GM12878 (cell line): Measurements from ENCODE around the gene CFAP141.

Experiments used
- CBX5 ChIP-seq: sonication (generic); IDR thresholded peaks from 2 replicates; pipeline ENCODE4 v1.6.1; 2016; ENCODE audit warnings: low read depth, moderate library complexity, mild to moderate bottlenecking, inconsistent platforms
- GABPA ChIP-seq: IDR thresholded peaks from 2 replicates; pipeline ENCODE4 v1.6.1; 2014; ENCODE audit warnings: antibody characterized with exemption, low read depth, mild to moderate bottlenecking, inconsistent platforms
- HDGF ChIP-seq: fragments of 450-650 bp; IDR thresholded peaks from 2 replicates; pipeline ENCODE4 v1.6.1; 2016; ENCODE audit warnings: antibody characterized with exemption
- MYC ChIP-seq: IDR thresholded peaks from 2 replicates; pipeline ENCODE4 v1.6.1; 2011; ENCODE audit warnings: mild to moderate bottlenecking, low read length, moderate library complexity, inconsistent platforms; ENCODE audit not compliant: insufficient read depth, insufficient replicate concordance, insufficient read length, severe bottlenecking
- POLR2A ChIP-seq: IDR thresholded peaks from 2 replicates; pipeline ENCODE4 v1.6.1; 2011; ENCODE audit warnings: low read depth, mild to moderate bottlenecking, low read length
- RB1 ChIP-seq: fragments of 450-650 bp; formaldehyde crosslinking; IDR thresholded peaks from 2 replicates; pipeline ENCODE4 v1.6.1; 2017; ENCODE audit warnings: mild to moderate bottlenecking, borderline replicate concordance
- SRF ChIP-seq, 2 experiments: IDR thresholded peaks; 2 replicates each; pipeline ENCODE4 v1.6.1; 2011; ENCODE audit warnings: low read depth in 2 of 2, low read length in 2 of 2, mild to moderate bottlenecking in 1 of 2, moderate library complexity in 1 of 2
- TAF1 ChIP-seq: IDR thresholded peaks from 2 replicates; pipeline ENCODE4 v1.6.1; 2011; ENCODE audit warnings: mild to moderate bottlenecking, low read depth, low read length, borderline replicate concordance
- TCF7 ChIP-seq: IDR thresholded peaks from 2 replicates; pipeline ENCODE4 v1.6.1; 2014; ENCODE audit warnings: antibody characterized with exemption, borderline replicate concordance
- YY1 ChIP-seq: IDR thresholded peaks from 2 replicates; pipeline ENCODE4 v1.6.1; 2011; ENCODE audit warnings: low read depth, mild to moderate bottlenecking, low read length
- TF ChIP-seq, protein P1 (sequence below): IDR thresholded peaks from 2 replicates; pipeline ENCODE4 v1.6.1; 2011; ENCODE audit warnings: mild to moderate bottlenecking, low read depth, low read length, moderate library complexity; ENCODE audit not compliant: insufficient replicate concordance
- TF ChIP-seq, protein P2 (sequence below): fragments of 450-650 bp; IDR thresholded peaks from 2 replicates; pipeline ENCODE4 v1.6.1; 2014; ENCODE audit warnings: mild to moderate bottlenecking
- TF ChIP-seq, protein P3 (sequence below), 3 experiments: IDR thresholded peaks in 2 of 3; conservative IDR thresholded peaks in 1 of 3; 2 replicates each; pipeline ENCODE4 v1.5.1; 2011; ENCODE audit warnings: low read depth in 3 of 3, low read length in 3 of 3, mild to moderate bottlenecking in 3 of 3, control low read depth in 2 of 3, moderate library complexity in 2 of 3, inconsistent platforms in 1 of 3, mixed read lengths in 1 of 3; ENCODE audit not compliant: control insufficient read depth in 2 of 3, insufficient read depth in 1 of 3; ENCODE audit errors: extremely low read depth in 1 of 3

DNA sequence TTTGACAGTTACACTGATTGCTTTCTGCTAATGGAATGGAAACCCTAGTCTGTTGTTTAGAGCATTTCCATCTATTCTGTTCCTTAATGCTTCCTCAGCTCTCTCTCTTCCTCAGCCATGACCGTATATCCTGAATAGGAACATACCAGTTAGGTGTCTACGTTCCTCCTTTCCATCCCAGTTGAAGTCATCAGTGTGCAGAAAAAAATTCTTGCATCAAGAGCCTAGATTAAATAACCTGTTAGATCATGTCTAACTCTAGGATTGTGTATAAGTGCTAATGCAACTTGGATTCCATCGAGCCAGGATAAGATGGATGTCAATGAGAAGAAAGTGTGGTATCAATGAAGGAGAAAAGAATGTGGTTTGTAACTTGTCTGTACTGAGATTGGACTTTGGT, 33.4 kb upstream of the CFAP141 start:
- TF ChIP-seq, protein P1, sequence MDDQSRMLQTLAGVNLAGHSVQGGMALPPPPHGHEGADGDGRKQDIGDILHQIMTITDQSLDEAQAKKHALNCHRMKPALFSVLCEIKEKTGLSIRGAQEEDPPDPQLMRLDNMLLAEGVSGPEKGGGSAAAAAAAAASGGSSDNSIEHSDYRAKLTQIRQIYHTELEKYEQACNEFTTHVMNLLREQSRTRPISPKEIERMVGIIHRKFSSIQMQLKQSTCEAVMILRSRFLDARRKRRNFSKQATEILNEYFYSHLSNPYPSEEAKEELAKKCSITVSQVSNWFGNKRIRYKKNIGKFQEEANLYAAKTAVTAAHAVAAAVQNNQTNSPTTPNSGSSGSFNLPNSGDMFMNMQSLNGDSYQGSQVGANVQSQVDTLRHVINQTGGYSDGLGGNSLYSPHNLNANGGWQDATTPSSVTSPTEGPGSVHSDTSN: no peak
- TF ChIP-seq HDGF (no peak), MYC (no peak), TAF1 (no peak), TCF7 (no peak), YY1 (no peak), POLR2A (no peak), RB1 (no peak), GABPA (no peak), CBX5 (no peak), SRF (IDR thresholded peaks at IDR 0.05; ENCODE audit: low read depth in 2 of 2, low read length in 2 of 2) (no peak)
- TF ChIP-seq, protein P2, sequence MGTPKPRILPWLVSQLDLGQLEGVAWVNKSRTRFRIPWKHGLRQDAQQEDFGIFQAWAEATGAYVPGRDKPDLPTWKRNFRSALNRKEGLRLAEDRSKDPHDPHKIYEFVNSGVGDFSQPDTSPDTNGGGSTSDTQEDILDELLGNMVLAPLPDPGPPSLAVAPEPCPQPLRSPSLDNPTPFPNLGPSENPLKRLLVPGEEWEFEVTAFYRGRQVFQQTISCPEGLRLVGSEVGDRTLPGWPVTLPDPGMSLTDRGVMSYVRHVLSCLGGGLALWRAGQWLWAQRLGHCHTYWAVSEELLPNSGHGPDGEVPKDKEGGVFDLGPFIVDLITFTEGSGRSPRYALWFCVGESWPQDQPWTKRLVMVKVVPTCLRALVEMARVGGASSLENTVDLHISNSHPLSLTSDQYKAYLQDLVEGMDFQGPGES: no peak
- TF ChIP-seq, protein P3, sequence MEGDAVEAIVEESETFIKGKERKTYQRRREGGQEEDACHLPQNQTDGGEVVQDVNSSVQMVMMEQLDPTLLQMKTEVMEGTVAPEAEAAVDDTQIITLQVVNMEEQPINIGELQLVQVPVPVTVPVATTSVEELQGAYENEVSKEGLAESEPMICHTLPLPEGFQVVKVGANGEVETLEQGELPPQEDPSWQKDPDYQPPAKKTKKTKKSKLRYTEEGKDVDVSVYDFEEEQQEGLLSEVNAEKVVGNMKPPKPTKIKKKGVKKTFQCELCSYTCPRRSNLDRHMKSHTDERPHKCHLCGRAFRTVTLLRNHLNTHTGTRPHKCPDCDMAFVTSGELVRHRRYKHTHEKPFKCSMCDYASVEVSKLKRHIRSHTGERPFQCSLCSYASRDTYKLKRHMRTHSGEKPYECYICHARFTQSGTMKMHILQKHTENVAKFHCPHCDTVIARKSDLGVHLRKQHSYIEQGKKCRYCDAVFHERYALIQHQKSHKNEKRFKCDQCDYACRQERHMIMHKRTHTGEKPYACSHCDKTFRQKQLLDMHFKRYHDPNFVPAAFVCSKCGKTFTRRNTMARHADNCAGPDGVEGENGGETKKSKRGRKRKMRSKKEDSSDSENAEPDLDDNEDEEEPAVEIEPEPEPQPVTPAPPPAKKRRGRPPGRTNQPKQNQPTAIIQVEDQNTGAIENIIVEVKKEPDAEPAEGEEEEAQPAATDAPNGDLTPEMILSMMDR (IDR thresholded peaks at IDR 0.05 in 2 of 3, conservative IDR thresholded peaks at IDR 0.05 in 1 of 3; ENCODE audit: control insufficient read depth in 2 of 3, extremely low read depth in 1 of 3, insufficient read depth in 1 of 3, low read depth in 3 of 3, low read length in 3 of 3): no peak
